Neural cell (in vitro differentiated cells): ENCODE measurements around the gene DIDO1. TPM values are rescaled to one million over a fixed set of nuclear protein-coding genes. Genes with fewer than 3 reads are reported as not detected.

Experiments used
- H2AFZ ChIP-seq: fragments of 200-600, 300-800 bp; sonication (generic), shearing (Covaris generic); 2 replicates; pipeline ENCODE4 v1.6.0; 2014; ENCODE audit warnings: low read depth, mild to moderate bottlenecking, antibody characterized with exemption, low read length, moderate library complexity
- H3F3A ChIP-seq: fragments of 200-600 bp; shearing (Covaris generic); 2 replicates; pipeline ENCODE4 v1.6.1; 2016; ENCODE audit warnings: mild to moderate bottlenecking, moderate library complexity, mixed read lengths, antibody characterized with exemption, low read length; ENCODE audit not compliant: insufficient read depth, poor library complexity, severe bottlenecking
- H3K27ac ChIP-seq: fragments of 200-600, 300-800 bp; sonication (generic), shearing (Covaris generic); 2 replicates; pipeline ENCODE4 v1.5.1; 2014; ENCODE audit warnings: mild to moderate bottlenecking, low read length, moderate library complexity
- H3K27me3 ChIP-seq: fragments of 300-800, 200-600 bp; sonication (generic), shearing (Covaris generic); 2 replicates; pipeline ENCODE4 v1.6.0; 2014; ENCODE audit warnings: mild to moderate bottlenecking, low read depth, low read length, moderate library complexity; ENCODE audit not compliant: insufficient read depth
- H3K36me3 ChIP-seq: fragments of 300-800, 200-600 bp; sonication (generic), shearing (Covaris generic); 2 replicates; pipeline ENCODE4 v1.5.1; 2014; ENCODE audit warnings: mild to moderate bottlenecking, antibody characterized with exemption, low read length, moderate library complexity; ENCODE audit not compliant: insufficient read depth
- H3K4me2 ChIP-seq: fragments of 300-800, 200-600 bp; sonication (generic), shearing (Covaris generic); 2 replicates; pipeline ENCODE4 v1.6.0; 2014; ENCODE audit warnings: mild to moderate bottlenecking, low read length
- H3K4me3 ChIP-seq: fragments of 300-800, 200-600 bp; sonication (generic), shearing (Covaris generic); 2 replicates; pipeline ENCODE4 v1.5.1; 2014; ENCODE audit warnings: mild to moderate bottlenecking, low read length, moderate library complexity
- H3K79me2 ChIP-seq: fragments of 200-600 bp; shearing (Covaris generic); replicated peaks from 2 replicates; pipeline ENCODE4 v1.6.0; 2014; ENCODE audit warnings: mild to moderate bottlenecking, low read length, moderate library complexity; ENCODE audit not compliant: insufficient read depth
- H3K9ac ChIP-seq: fragments of 300-800, 200-600 bp; sonication (generic), shearing (Covaris generic); 2 replicates; pipeline ENCODE4 v1.6.1; 2016; ENCODE audit warnings: mild to moderate bottlenecking, low read length, mixed read lengths
- H3K9me2 ChIP-seq: fragments of 200-600 bp; shearing (Covaris generic); 2 replicates; pipeline ENCODE4 v1.6.1; 2016; ENCODE audit warnings: mild to moderate bottlenecking, low read length, mixed read lengths; ENCODE audit not compliant: insufficient read depth
- H3K9me3 ChIP-seq: fragments of 200-600, 300-800 bp; sonication (generic), shearing (Covaris generic); 2 replicates; pipeline ENCODE4 v1.6.1; 2016; ENCODE audit warnings: mild to moderate bottlenecking, mixed run types, low read length, moderate library complexity, mixed read lengths
- H4K20me1 ChIP-seq: fragments of 200-600 bp; shearing (Covaris generic); 2 replicates; pipeline ENCODE4 v1.6.1; 2016; ENCODE audit warnings: mild to moderate bottlenecking, mixed run types; ENCODE audit not compliant: insufficient read depth
- EP300 ChIP-seq: fragments of 450-650 bp; conservative IDR thresholded peaks from 2 replicates; pipeline ENCODE4 v1.6.1; 2014; ENCODE audit warnings: antibody characterized with exemption, mild to moderate bottlenecking, moderate library complexity; ENCODE audit not compliant: poor library complexity, severe bottlenecking
- EZH2 ChIP-seq: fragments of 200-600, 300-800 bp; shearing (Covaris generic), sonication (generic); IDR thresholded peaks from 2 replicates; pipeline ENCODE4 v1.6.1; 2014; ENCODE audit warnings: antibody characterized with exemption, low read length, borderline replicate concordance, mild to moderate bottlenecking; ENCODE audit not compliant: insufficient read depth, poor library complexity, severe bottlenecking
- MXI1 ChIP-seq: fragments of 450-650 bp; conservative IDR thresholded peaks from 2 replicates; pipeline ENCODE4 v1.6.1; 2014; ENCODE audit warnings: antibody characterized with exemption, mild to moderate bottlenecking; ENCODE audit not compliant: poor library complexity, severe bottlenecking
- POLR2AphosphoS5 ChIP-seq: IDR thresholded peaks from 2 replicates; pipeline ENCODE4 v1.6.1; 2012
- SMC3 ChIP-seq: fragments of 450-650 bp; conservative IDR thresholded peaks from 2 replicates; pipeline ENCODE4 v1.6.1; 2014; ENCODE audit warnings: antibody characterized with exemption, mild to moderate bottlenecking, moderate library complexity; ENCODE audit not compliant: poor library complexity
- TAF1 ChIP-seq: IDR thresholded peaks from 2 replicates; pipeline ENCODE4 v1.6.1; 2012; ENCODE audit warnings: low read depth
- polyA plus RNA-seq: library from polyadenylated mRNA; depleted of rRNA; stranded (reverse); fragments of >200 nt; gene quantifications from 2 replicates; pipeline ENCODE4 v1.2.3, GENCODE V29; 2014
- TF ChIP-seq, protein P1 (sequence below): fragments of 450-650 bp; IDR thresholded peaks from 2 replicates; pipeline ENCODE4 v1.5.1; 2014; ENCODE audit warnings: antibody characterized with exemption, mild to moderate bottlenecking, moderate library complexity; ENCODE audit not compliant: poor library complexity, severe bottlenecking
- TF ChIP-seq, protein P2 (sequence below): IDR thresholded peaks from 2 replicates; pipeline ENCODE4 v1.6.1; 2012; ENCODE audit warnings: borderline replicate concordance

DIDO1 gene
- polyA plus RNA-seq, 1 donor from 2014 or later = 42.8 TPM

DNA sequence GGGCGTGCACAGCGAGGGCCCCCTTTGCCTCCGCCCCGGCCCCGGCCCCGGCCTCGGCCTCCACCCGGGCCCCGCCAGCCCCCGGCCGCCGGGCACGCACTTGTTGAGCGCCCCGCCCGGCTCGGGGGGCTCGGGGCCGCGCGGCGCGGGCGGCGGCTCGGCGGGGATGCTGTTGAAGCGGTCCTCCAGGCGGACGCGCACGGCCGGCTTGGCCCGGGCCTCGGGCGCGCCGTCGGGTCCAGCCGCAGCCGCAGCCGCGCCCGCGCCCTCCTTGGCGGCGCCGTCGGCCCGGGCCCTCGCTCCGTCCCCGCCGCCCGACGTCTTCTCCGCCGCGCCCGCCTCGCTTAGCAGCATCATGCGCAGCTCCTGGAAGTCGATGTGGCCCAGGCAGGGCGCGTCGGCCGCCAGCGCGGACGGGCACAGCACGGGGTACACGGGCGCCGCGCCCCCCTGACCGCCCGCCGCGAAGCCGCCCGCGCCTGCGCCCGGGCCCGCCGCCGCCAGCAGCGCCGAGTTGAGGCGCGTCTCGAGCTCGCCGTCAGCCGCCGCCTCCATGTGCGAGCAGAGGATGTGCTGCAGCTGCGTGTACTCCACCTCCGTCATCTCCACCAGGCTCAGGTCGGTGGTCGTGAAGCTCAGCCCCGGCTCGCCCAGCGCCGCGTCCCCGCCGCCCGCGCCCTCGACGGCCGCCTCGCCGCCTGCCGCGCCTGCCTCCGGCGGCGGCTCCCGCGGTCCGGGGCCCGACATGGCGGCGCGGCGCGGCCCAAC is 65.2 kb downstream of the DIDO1 start:
- Histone ChIP-seq H4K20me1 (no peaks in the 10 kb centered on the region), H3K79me2 (no peaks in the 10 kb centered on the region), H2AFZ (no peak overlapping the region), H3K9ac (peak overlapping the region; percentile 36), H3K27ac (no peak overlapping the region), H3K36me3 (no peaks in the 10 kb centered on the region), H3K4me2 (no peak overlapping the region), H3K9me2 (no peaks in the 10 kb centered on the region), H3K9me3 (no peaks in the 10 kb centered on the region), H3K27me3 (peaks cover 10% of the 10 kb centered on the region), H3F3A (no peaks in the 10 kb centered on the region), H3K4me3 (peak overlapping the region; percentile 62)
- no peak for TF ChIP-seq POLR2AphosphoS5
- peak; percentile 47 for TF ChIP-seq MXI1
- TF ChIP-seq, protein P1, sequence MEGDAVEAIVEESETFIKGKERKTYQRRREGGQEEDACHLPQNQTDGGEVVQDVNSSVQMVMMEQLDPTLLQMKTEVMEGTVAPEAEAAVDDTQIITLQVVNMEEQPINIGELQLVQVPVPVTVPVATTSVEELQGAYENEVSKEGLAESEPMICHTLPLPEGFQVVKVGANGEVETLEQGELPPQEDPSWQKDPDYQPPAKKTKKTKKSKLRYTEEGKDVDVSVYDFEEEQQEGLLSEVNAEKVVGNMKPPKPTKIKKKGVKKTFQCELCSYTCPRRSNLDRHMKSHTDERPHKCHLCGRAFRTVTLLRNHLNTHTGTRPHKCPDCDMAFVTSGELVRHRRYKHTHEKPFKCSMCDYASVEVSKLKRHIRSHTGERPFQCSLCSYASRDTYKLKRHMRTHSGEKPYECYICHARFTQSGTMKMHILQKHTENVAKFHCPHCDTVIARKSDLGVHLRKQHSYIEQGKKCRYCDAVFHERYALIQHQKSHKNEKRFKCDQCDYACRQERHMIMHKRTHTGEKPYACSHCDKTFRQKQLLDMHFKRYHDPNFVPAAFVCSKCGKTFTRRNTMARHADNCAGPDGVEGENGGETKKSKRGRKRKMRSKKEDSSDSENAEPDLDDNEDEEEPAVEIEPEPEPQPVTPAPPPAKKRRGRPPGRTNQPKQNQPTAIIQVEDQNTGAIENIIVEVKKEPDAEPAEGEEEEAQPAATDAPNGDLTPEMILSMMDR = no peak
- no peak for TF ChIP-seq TAF1
- TF ChIP-seq, protein P2, sequence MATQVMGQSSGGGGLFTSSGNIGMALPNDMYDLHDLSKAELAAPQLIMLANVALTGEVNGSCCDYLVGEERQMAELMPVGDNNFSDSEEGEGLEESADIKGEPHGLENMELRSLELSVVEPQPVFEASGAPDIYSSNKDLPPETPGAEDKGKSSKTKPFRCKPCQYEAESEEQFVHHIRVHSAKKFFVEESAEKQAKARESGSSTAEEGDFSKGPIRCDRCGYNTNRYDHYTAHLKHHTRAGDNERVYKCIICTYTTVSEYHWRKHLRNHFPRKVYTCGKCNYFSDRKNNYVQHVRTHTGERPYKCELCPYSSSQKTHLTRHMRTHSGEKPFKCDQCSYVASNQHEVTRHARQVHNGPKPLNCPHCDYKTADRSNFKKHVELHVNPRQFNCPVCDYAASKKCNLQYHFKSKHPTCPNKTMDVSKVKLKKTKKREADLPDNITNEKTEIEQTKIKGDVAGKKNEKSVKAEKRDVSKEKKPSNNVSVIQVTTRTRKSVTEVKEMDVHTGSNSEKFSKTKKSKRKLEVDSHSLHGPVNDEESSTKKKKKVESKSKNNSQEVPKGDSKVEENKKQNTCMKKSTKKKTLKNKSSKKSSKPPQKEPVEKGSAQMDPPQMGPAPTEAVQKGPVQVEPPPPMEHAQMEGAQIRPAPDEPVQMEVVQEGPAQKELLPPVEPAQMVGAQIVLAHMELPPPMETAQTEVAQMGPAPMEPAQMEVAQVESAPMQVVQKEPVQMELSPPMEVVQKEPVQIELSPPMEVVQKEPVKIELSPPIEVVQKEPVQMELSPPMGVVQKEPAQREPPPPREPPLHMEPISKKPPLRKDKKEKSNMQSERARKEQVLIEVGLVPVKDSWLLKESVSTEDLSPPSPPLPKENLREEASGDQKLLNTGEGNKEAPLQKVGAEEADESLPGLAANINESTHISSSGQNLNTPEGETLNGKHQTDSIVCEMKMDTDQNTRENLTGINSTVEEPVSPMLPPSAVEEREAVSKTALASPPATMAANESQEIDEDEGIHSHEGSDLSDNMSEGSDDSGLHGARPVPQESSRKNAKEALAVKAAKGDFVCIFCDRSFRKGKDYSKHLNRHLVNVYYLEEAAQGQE = no peak

DNA sequence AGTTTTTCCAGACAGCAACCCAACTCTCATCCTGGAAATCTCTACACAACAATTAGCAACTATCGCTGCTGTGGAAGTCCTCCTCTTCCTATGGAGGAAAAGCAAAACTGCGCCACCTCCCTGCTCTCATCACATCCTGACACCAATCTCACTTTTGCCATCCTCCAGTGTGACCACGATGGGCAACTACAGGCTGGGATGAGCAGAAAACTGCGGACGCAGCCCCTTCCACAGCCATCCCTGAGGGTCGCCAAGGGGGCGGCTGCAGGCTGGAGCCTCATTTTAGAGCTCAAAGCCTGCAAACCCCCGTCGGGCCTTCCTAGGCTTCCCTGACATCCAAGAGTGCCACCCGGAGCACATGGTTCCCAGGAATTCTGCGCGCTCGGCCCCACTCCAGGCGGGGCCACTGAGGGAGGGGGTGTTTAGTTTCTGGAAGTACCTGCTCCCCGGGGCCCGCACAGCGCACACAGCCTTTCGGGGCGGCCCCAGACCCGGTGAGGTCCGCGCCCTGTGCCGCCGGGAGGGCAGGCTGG is 65.8 kb downstream of the DIDO1 start:
- no peaks in the 10 kb centered on the region for H3F3A ChIP-seq
- no peak overlapping the region for H2AFZ ChIP-seq
- peaks cover 10% of the 10 kb centered on the region for H3K27me3 ChIP-seq
- H3K27ac ChIP-seq = no peak overlapping the region
- no peak overlapping the region for H3K4me2 ChIP-seq
- H3K79me2 ChIP-seq = no peaks in the 10 kb centered on the region
- TF ChIP-seq, protein P1 = peak; percentile 26
- TF ChIP-seq, protein P2 = no peak
- TF ChIP-seq EZH2 (no peak), SMC3 (no peak), EP300 (no peak)
- H4K20me1 ChIP-seq = no peaks in the 10 kb centered on the region
- no peaks in the 10 kb centered on the region for H3K36me3 ChIP-seq
- H3K9me2 ChIP-seq = no peaks in the 10 kb centered on the region
- peak overlapping the region; percentile 20 for H3K9ac ChIP-seq
- H3K9me3 ChIP-seq = no peaks in the 10 kb centered on the region
- peak overlapping the region; percentile 62 for H3K4me3 ChIP-seq
